ENCODE results near the gene ANKRD24.
"Not testable (repeated sequence)": the region's sequence is repeated elsewhere in the genome, so short reads cannot be mapped to it uniquely, and the experiment has no call there.

ANKRD24 gene

GRCh38 chr19:4182084-4182810 is at the start of gene ANKRD24, which contains the start of gene SIRT6:
TSS of gene ANKRD24 (plus strand) at chr19:4182689. CDS start at chr19:4186426, 3,737 bp downstream.
TSS of gene SIRT6 (minus strand) at chr19:4182563. CDS start at chr19:4182539, 24 bp downstream.
- Histone ChIP-seq H3K27ac (ENCODE audit: low read depth, low read length) (peak within 1 kb of the TSS; percentile 50; the same call in 1 of the 2 replicates), H3K4me3 (ENCODE audit: low read depth, low read length) (peak within 1 kb of the TSS; percentile 91), H3K4me1 (ENCODE audit: control insufficient read depth, insufficient read depth, low read length) (peaks cover 8% of the 10 kb centered on the region; the same call in 1 of the 2 replicates), H3K9ac (ENCODE audit: low read length) (peak within 1 kb of the TSS; percentile 86), H3K27me3 (ENCODE audit: control insufficient read depth, insufficient read depth, low read length) (no peaks in the 10 kb centered on the region), H3K9me3 (ENCODE audit: control insufficient read depth, insufficient read depth, low read depth, low read length) (no peaks in the 10 kb centered on the region), H3K36me3 (ENCODE audit: control insufficient read depth, insufficient read depth, low read length) (peaks cover 5% of the 10 kb centered on the region; the same call in 1 of the 2 replicates)

DNA sequence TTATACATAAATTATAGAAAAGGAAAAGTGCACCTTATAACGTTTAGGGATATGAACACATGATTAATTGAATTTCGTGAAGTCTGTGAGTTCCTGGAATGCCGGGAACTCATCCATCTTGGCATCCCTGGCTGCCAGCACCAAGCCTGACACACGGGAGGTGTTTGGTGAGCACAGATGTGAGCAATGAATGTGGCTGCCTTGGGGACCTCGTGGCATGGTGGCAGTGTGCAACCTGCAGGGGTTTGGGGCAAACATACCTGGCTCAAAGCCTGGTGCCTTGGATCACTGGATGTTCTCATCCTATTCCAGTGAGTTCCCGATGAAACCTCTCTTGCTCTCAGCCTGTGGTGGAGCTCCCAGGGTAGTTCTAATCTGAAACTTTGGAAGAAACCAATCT is 48.1 kb upstream of the ANKRD24 start:
- H3K27ac ChIP-seq (ENCODE audit: low read depth, low read length) = no peak overlapping the region
- H3K9ac ChIP-seq (ENCODE audit: low read length) = no peak overlapping the region

GRCh38 chr19:4135386-4135785 is 47.1 kb upstream of the ANKRD24 start:
- H3K27me3 ChIP-seq (ENCODE audit: control insufficient read depth, insufficient read depth, low read length); H3K9ac ChIP-seq (ENCODE audit: low read length); H3K4me3 ChIP-seq (ENCODE audit: low read depth, low read length); H3K27ac ChIP-seq (ENCODE audit: low read depth, low read length); H3K9me3 ChIP-seq (ENCODE audit: control insufficient read depth, insufficient read depth, low read depth, low read length); H3K36me3 ChIP-seq (ENCODE audit: control insufficient read depth, insufficient read depth, low read length); H3K4me1 ChIP-seq (ENCODE audit: control insufficient read depth, insufficient read depth, low read length): not testable (repeated sequence)

More for the DNA sequence above, 48.1 kb upstream of the ANKRD24 start:
- Histone ChIP-seq H3K27me3 (ENCODE audit: control insufficient read depth, insufficient read depth, low read length) (no peaks in the 10 kb centered on the region), H3K4me1 (ENCODE audit: control insufficient read depth, insufficient read depth, low read length) (peaks cover 7% of the 10 kb centered on the region; the same call in 1 of the 2 replicates), H3K36me3 (ENCODE audit: control insufficient read depth, insufficient read depth, low read length) (no peaks in the 10 kb centered on the region), H3K4me3 (ENCODE audit: low read depth, low read length) (no peak overlapping the region), H3K9me3 (ENCODE audit: control insufficient read depth, insufficient read depth, low read depth, low read length) (no peaks in the 10 kb centered on the region)

- H3K36me3 ChIP-seq (ENCODE audit: control insufficient read depth, insufficient read depth, low read length) = no peaks in the 10 kb centered on the region
- H3K4me3 ChIP-seq (ENCODE audit: low read depth, low read length) = no peak overlapping the region
- no peaks in the 10 kb centered on the region for H3K9me3 ChIP-seq (ENCODE audit: control insufficient read depth, insufficient read depth, low read depth, low read length)
- no peaks in the 10 kb centered on the region for H3K4me1 ChIP-seq (ENCODE audit: control insufficient read depth, insufficient read depth, low read length)
- H3K27ac ChIP-seq (ENCODE audit: low read depth, low read length) = no peak overlapping the region
- H3K9ac ChIP-seq (ENCODE audit: low read length) = no peak overlapping the region
- H3K27me3 ChIP-seq (ENCODE audit: control insufficient read depth, insufficient read depth, low read length) = no peaks in the 10 kb centered on the region
Observed at GRCh38 chr19:4136680-4137088, 45.8 kb upstream of the ANKRD24 start.

DNA sequence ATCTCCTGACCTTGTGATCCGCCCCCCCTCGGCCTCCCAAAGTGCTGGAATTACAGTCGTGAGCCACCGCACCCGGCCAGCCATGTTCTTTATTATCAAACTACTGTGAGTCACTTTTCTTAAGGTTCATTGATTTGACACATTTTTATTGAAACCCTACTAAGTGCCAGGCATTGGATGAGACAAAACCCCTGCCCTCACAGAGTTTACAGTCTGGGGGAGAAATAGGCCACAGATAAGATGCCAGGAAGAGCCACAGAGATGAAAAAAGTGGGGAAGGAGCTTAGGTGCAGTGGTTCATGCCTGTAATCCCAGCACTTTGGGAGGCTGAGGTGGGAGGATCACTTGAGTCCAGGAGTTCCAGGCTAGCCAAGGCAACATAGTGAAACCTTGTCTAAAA is 44.0 kb upstream of the ANKRD24 start:
- no peaks in the 10 kb centered on the region for H3K27me3 ChIP-seq (ENCODE audit: control insufficient read depth, insufficient read depth, low read length)
- H3K36me3 ChIP-seq (ENCODE audit: control insufficient read depth, insufficient read depth, low read length) = no peaks in the 10 kb centered on the region
- H3K9me3 ChIP-seq (ENCODE audit: control insufficient read depth, insufficient read depth, low read depth, low read length) = no peaks in the 10 kb centered on the region
- H3K4me3 ChIP-seq (ENCODE audit: low read depth, low read length) = no peak overlapping the region
- H3K4me1 ChIP-seq (ENCODE audit: control insufficient read depth, insufficient read depth, low read length) = no peaks in the 10 kb centered on the region
- no peak overlapping the region for H3K9ac ChIP-seq (ENCODE audit: low read length)
- no peak overlapping the region for H3K27ac ChIP-seq (ENCODE audit: low read depth, low read length)

GRCh38 chr19:4139614-4140236 is 42.8 kb upstream of the ANKRD24 start:
- H3K27ac ChIP-seq (ENCODE audit: low read depth, low read length) = no peak overlapping the region
- no peak overlapping the region for H3K4me3 ChIP-seq (ENCODE audit: low read depth, low read length)
- H3K9ac ChIP-seq (ENCODE audit: low read length) = no peak overlapping the region

GRCh38 chr19:4140237-4140711 is 42.2 kb upstream of the ANKRD24 start:
- Histone ChIP-seq H3K27me3 (ENCODE audit: control insufficient read depth, insufficient read depth, low read length) (no peaks in the 10 kb centered on the region), H3K36me3 (ENCODE audit: control insufficient read depth, insufficient read depth, low read length) (no peaks in the 10 kb centered on the region), H3K9ac (ENCODE audit: low read length) (no peak overlapping the region)

More at GRCh38 chr19:4139614-4140236, 42.8 kb upstream of the ANKRD24 start:
- Histone ChIP-seq H3K9me3 (ENCODE audit: control insufficient read depth, insufficient read depth, low read depth, low read length) (no peaks in the 10 kb centered on the region), H3K36me3 (ENCODE audit: control insufficient read depth, insufficient read depth, low read length) (no peaks in the 10 kb centered on the region), H3K27me3 (ENCODE audit: control insufficient read depth, insufficient read depth, low read length) (no peaks in the 10 kb centered on the region), H3K4me1 (ENCODE audit: control insufficient read depth, insufficient read depth, low read length) (no peaks in the 10 kb centered on the region)

DNA sequence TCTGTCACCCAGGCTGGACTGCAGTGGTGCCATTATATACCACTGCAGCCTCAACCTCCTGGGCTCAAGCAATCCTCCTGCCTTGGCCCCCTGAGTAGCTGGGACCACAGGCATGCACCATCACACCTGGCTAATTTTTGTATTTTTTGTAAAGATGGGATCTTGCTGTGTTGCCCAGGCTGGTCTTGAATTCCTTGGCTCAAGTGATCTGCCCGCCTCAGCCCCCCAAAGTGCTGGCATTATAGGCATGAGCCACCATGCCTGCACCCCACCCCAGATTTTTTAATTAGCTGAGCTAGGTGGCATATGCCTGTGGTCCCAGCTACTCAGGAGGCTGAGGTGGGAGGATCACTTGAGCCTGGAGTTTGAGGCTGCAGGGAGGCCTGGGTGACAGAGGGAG is 39.6 kb upstream of the ANKRD24 start:
- not testable (repeated sequence) for H3K27ac ChIP-seq (ENCODE audit: low read depth, low read length); H3K4me1 ChIP-seq (ENCODE audit: control insufficient read depth, insufficient read depth, low read length)

More at GRCh38 chr19:4140237-4140711, 42.2 kb upstream of the ANKRD24 start:
- Histone ChIP-seq H3K4me3 (ENCODE audit: low read depth, low read length) (no peak overlapping the region), H3K4me1 (ENCODE audit: control insufficient read depth, insufficient read depth, low read length) (no peaks in the 10 kb centered on the region), H3K9me3 (ENCODE audit: control insufficient read depth, insufficient read depth, low read depth, low read length) (no peaks in the 10 kb centered on the region), H3K27ac (ENCODE audit: low read depth, low read length) (no peak overlapping the region)

GRCh38 chr19:4144666-4145249 is 37.7 kb upstream of the ANKRD24 start:
- Histone ChIP-seq H3K4me3 (ENCODE audit: low read depth, low read length) (no peak overlapping the region), H3K9me3 (ENCODE audit: control insufficient read depth, insufficient read depth, low read depth, low read length) (no peaks in the 10 kb centered on the region), H3K9ac (ENCODE audit: low read length) (no peak overlapping the region), H3K4me1 (ENCODE audit: control insufficient read depth, insufficient read depth, low read length) (no peaks in the 10 kb centered on the region), H3K36me3 (ENCODE audit: control insufficient read depth, insufficient read depth, low read length) (no peaks in the 10 kb centered on the region), H3K27ac (ENCODE audit: low read depth, low read length) (no peak overlapping the region), H3K27me3 (ENCODE audit: control insufficient read depth, insufficient read depth, low read length) (peaks cover 3% of the 10 kb centered on the region; the same call in 1 of the 2 replicates)

More for the DNA sequence above, 39.6 kb upstream of the ANKRD24 start:
- H3K4me3 ChIP-seq (ENCODE audit: low read depth, low read length); H3K9me3 ChIP-seq (ENCODE audit: control insufficient read depth, insufficient read depth, low read depth, low read length); H3K9ac ChIP-seq (ENCODE audit: low read length); H3K27me3 ChIP-seq (ENCODE audit: control insufficient read depth, insufficient read depth, low read length); H3K36me3 ChIP-seq (ENCODE audit: control insufficient read depth, insufficient read depth, low read length): not testable (repeated sequence)

DNA sequence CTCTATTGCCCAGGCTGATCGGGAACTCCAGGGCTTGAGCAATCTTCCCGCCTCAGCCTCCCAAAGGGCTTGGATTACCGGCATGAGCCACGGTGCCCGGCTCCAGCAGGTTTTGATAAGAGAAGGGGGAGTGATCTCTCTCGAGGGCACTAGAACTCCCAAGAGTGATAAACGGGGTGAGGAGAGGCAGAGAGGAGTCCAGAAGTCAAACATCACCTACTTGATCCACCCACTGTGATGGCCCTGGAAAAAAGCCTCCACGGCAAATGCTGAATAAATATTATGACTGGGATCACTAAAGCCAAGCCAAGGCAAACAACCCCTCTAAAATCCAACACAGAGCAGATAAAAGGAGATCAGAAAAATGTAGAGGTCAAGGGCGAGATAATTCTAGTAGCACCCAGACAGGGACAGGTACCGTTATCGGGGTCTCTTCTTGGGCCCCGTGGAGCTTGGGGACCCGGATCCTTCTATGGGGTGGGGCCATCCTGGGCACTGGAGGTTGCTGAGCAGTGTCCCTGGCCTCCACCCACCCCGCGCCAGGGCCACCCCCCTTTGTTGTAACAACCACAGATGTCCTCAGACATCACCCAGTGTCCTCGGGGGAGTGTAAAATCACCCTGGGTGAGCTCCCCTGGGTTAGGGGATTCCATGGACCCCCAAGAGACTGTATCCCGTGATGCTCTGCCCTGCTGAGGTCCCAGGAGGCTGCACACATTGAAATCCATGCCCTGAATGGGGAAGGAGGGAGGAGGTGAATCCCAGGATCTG is 32.8 kb upstream of the ANKRD24 start:
- no peaks in the 10 kb centered on the region for H3K4me1 ChIP-seq (ENCODE audit: control insufficient read depth, insufficient read depth, low read length)
- H3K36me3 ChIP-seq (ENCODE audit: control insufficient read depth, insufficient read depth, low read length) = no peaks in the 10 kb centered on the region
- H3K9me3 ChIP-seq (ENCODE audit: control insufficient read depth, insufficient read depth, low read depth, low read length) = no peaks in the 10 kb centered on the region
- no peak overlapping the region for H3K27ac ChIP-seq (ENCODE audit: low read depth, low read length)
- peaks cover 3% of the 10 kb centered on the region; the same call in 1 of the 2 replicates for H3K27me3 ChIP-seq (ENCODE audit: control insufficient read depth, insufficient read depth, low read length)
- no peak overlapping the region for H3K4me3 ChIP-seq (ENCODE audit: low read depth, low read length)
- H3K9ac ChIP-seq (ENCODE audit: low read length) = no peak overlapping the region
